Mucosa of stomach (tissue), 1 donor: ENCODE data around the gene ATP13A1.
"Not testable (repeated sequence)": the region's sequence is repeated elsewhere in the genome, so short reads cannot be mapped to it uniquely, and the experiment has no call there.

ENCODE experiments used
- H3K27me3 ChIP-seq: one replicate; pipeline ENCODE4 v1.7.0; 2013; ENCODE audit warnings: mild to moderate bottlenecking, low read length; ENCODE audit not compliant: control insufficient read depth, insufficient read depth
- H3K36me3 ChIP-seq: one replicate; pipeline ENCODE4 v1.7.0; 2013; ENCODE audit warnings: low read length; ENCODE audit not compliant: control insufficient read depth, insufficient read depth
- H3K4me1 ChIP-seq: one replicate; pipeline ENCODE4 v1.7.0; 2013; ENCODE audit warnings: mild to moderate bottlenecking, low read length; ENCODE audit not compliant: control insufficient read depth, insufficient read depth
- H3K4me3 ChIP-seq: one replicate; pipeline ENCODE4 v1.7.0; 2013; ENCODE audit warnings: low read length
- H3K9ac ChIP-seq: one replicate; pipeline ENCODE4 v1.7.0; 2013; ENCODE audit warnings: mild to moderate bottlenecking, low read length, moderate library complexity
- H3K9me3 ChIP-seq: one replicate; pipeline ENCODE4 v1.7.0; 2013; ENCODE audit warnings: mild to moderate bottlenecking, low read length, moderate library complexity; ENCODE audit not compliant: control insufficient read depth
- donor health status: Pancreatic carcinoma.

The ATP13A1 gene

DNA sequence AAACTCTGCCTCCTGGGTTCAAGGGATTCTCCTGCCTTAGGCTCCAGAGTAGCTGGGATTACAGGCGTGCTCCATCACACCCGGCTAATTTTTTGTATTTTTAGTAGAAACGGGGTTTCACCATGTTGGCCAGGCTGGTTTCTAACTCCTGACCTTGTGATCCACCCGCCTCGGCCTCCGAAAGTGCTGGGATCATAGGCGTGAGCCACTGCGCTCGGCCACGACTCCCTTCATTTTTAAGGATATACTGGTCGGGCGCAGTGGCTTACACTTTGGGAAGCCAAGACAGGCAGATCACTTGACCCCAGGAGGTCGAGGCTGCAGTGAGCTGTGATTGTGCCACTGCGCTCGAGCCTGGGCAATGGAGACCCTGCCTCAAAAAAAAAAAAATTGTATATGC, 22.6 kb upstream of the ATP13A1 start:
- H3K27me3 ChIP-seq, H3K4me1 ChIP-seq, H3K9ac ChIP-seq, H3K36me3 ChIP-seq, H3K4me3 ChIP-seq, H3K9me3 ChIP-seq: not testable (repeated sequence)

DNA sequence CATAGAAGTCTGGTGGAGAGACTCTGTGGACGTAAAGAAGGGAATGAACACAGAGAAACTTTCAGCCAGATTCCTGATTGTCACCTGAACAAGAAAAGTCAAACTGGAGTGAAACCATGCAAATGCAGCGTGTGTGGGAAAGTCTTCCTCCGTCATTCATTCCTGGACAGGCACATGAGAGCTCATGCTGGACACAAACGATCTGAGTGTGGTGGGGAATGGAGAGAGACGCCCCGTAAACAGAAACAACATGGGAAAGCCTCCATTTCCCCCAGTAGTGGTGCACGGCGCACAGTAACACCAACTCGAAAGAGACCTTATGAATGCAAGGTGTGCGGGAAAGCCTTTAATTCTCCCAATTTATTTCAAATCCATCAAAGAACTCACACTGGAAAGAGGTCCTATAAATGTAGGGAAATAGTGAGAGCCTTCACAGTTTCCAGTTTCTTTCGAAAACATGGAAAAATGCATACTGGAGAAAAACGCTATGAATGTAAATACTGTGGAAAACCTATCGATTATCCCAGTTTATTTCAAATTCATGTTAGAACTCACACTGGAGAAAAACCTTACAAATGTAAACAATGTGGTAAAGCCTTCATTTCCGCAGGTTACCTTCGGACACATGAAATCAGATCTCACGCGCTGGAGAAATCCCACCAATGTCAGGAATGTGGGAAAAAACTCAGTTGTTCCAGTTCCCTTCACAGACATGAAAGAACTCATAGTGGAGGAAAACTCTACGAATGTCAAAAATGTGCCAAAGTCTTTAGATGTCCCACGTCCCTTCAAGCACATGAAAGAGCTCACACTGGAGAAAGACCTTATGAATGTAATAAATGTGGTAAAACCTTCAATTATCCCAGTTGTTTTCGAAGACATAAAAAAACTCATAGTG, 15.9 kb upstream of the ATP13A1 start:
- H3K27me3 ChIP-seq: no peaks in the 10 kb centered on the region
- H3K9me3 ChIP-seq: no peaks in the 10 kb centered on the region
- no peak overlapping the region for H3K4me3 ChIP-seq
- H3K36me3 ChIP-seq: peaks cover 15% of the 10 kb centered on the region
- no peaks in the 10 kb centered on the region for H3K4me1 ChIP-seq
- H3K9ac ChIP-seq: no peak overlapping the region

DNA sequence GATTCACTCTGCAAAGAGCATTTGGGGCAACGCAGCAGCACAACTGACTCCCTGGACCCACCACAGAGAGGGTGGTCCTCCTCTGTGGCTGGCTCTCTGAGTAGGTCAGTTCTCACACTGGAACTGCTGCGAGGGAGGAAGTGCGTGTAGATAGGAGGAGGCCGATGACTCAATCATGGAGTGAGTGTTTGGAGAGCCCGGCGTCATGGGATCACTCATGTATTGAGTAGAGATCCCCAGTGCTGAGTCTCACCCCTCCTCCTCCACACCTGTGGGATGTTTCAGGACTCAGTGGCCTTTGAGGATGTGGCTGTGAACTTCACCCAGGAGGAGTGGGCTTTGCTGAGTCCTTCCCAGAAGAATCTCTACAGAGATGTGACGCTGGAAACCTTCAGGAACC, 14.1 kb upstream of the ATP13A1 start:
- no peak overlapping the region for H3K9ac ChIP-seq
- H3K4me3 ChIP-seq: peak overlapping the region; percentile 15
- no peaks in the 10 kb centered on the region for H3K9me3 ChIP-seq
- no peaks in the 10 kb centered on the region for H3K4me1 ChIP-seq
- peaks cover 15% of the 10 kb centered on the region for H3K36me3 ChIP-seq
- H3K27me3 ChIP-seq: no peaks in the 10 kb centered on the region

DNA sequence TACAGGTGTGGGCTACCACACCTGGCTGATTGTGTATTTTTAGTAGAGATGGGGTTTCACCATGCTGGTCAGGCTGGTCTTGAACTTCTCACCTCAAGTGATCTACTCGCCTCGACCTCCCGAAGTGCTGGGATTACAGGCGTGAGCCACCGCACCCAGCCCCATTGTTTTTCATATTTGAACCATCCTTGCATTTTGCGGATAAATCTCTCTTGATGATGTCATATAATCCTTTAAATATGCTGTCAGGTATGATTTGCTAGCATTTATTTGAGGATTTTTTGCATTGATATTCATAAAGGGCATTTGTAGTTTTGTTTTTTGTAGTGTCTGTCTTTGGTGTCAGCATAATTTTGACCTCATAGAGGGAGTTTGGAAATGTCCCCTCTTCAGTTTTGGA, 10.8 kb upstream of the ATP13A1 start:
- Histone ChIP-seq H3K27me3 (no peaks in the 10 kb centered on the region), H3K9me3 (no peaks in the 10 kb centered on the region), H3K36me3 (peaks cover 8% of the 10 kb centered on the region), H3K4me1 (peaks cover 6% of the 10 kb centered on the region), H3K9ac (no peak overlapping the region), H3K4me3 (no peak overlapping the region)

DNA sequence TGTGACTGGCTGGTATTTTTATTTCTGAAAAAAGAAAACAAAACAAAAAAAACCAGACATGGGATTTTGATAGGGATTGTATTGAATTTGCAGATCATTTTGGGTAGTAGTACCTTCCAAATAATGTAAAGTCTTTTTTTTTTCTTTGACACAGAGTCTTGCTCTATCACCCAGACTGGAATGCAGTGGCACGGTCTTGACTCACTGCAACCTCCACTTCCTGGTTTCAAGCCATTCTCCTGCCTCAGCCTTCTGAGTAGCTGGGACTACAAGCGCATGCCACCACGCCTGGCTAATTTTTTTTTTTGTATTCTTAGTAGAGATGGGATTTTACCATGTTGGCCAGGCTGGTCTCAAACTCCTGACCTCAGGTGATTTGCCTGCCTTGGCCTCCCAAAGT, 9.3 kb upstream of the ATP13A1 start:
- H3K36me3 ChIP-seq: no peaks in the 10 kb centered on the region
- no peak overlapping the region for H3K4me3 ChIP-seq
- no peaks in the 10 kb centered on the region for H3K27me3 ChIP-seq
- peaks cover 10% of the 10 kb centered on the region for H3K4me1 ChIP-seq
- H3K9ac ChIP-seq: no peak overlapping the region
- H3K9me3 ChIP-seq: no peaks in the 10 kb centered on the region

DNA sequence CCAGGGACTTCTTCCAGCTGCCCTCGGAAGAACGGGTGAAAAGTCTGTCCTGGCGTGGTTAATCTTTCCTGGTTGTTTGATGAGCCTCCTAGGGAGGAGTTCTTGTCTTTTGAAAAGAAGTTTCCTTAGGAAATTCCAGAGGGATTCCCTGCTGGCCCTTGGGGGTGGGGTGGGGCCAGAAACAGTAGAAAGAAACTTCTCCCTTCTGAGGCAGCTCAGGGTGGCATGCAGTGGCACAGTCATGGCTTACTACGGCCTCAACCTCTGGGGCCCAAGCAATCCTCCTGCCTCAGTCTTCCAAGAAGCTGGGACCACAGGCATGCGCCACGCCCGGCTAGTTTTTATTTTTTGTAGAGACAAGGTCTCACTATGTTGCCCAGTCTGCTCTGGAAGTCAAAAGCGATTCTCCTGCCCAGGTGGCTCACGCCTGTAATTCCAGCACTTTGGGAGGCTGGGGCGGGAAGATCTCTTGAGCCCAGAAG, 6.6 kb upstream of the ATP13A1 start:
- Histone ChIP-seq H3K9ac (peak overlapping the region; percentile 94), H3K36me3 (no peaks in the 10 kb centered on the region), H3K4me3 (peak overlapping the region; percentile 80), H3K9me3 (no peaks in the 10 kb centered on the region), H3K27me3 (no peaks in the 10 kb centered on the region), H3K4me1 (peaks cover 10% of the 10 kb centered on the region)

DNA sequence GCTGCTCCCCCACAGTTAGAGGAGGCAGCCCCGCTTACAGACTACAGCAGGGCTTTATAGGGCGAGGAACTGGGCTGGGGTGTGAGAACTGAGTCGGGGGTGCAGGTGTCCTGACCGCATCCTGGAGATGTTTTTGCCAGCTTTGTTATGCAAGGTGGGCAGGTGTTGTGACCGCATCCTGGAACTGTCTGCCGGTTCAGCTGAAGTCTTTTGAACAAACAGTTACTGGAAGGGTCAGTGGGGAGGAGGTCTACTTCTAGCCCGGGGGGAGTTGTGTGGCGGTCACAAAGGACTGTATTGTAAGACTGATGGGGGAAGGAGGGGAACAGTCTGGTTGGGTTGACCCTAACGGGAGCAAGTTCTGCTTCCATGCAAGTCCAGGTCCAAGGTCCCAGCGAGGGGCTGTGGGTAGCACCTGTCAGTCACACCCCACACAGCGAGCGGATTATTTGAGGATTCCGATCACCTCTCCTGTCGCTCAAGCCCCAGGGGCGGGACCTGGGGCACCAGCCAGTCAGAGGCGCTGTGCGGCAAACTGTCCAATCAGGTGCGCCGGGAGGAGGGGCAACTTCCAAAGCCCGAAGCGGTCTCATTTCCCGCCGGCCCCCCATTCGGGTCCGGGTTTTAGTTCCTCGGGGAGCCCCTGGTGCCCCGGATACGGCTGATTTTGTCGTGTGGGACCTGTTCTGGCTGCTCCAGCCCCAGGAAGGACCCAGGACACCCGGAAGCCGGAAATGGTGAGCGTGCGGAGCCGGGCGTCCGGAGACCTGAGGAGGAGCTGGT, 4.9 kb upstream of the ATP13A1 start, which contains the start of gene ZNF101:
Gene ZNF101 (plus strand): TSS at position 610 of the 783 bp plus-strand sequence. CDS start 125 bp downstream, at position 735.
- Histone ChIP-seq H3K27me3 (no peaks in the 10 kb centered on the region), H3K4me3 (peak within 1 kb of the TSS; percentile 80), H3K4me1 (peaks cover 10% of the 10 kb centered on the region), H3K9me3 (no peaks in the 10 kb centered on the region), H3K9ac (peak within 1 kb of the TSS; percentile 94), H3K36me3 (no peaks in the 10 kb centered on the region)

DNA sequence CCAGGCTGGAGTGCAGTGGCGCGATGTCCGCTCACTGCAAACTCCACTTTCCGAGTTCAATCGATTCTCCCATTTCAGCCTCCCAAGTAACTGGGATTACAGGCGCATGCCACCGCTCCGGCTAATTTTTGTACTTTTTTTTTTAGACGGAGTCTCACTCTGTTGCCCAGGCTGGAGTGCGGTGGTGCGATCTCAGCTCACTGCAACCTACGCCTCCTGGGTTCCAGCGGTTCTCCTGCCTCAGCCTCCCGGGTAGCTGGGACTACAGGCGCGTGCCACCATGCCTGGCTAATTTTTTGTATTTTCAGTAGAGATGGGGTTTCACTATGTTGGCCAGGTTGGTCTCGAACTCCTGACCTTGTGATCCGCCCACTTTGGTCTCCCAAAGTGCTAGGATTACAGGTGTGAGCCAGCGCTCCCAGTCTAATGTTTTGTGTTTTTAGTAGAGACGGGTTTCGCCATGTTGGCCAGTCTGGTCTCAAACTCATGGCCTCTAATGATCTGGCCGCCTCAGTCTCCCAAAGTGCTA, 2.0 kb upstream of the ATP13A1 start:
- not testable (repeated sequence) for H3K4me3 ChIP-seq, H3K27me3 ChIP-seq, H3K36me3 ChIP-seq, H3K9ac ChIP-seq, H3K9me3 ChIP-seq
- H3K4me1 ChIP-seq: peaks cover 25% of the 10 kb centered on the region

DNA sequence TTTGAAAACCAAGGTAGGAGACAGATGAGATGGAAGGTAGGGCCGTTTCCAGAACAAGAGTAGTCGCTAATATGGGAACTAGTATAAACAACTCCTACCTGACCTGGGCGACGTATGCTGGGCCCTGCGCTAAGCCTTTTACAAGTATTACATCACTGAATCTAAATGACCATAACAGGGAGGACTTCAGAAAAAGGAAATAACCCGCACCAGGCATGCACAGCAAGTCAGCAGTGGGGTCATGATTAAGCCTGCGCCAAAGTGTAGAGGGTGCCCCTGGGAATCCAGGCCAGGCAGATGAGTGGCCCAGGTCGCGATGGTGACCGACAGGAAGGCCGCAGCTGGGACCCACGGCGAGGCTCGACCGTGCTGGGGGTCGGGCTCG, 613 bp downstream of the ATP13A1 start:
- Histone ChIP-seq H3K4me1 (peaks cover 15% of the 10 kb centered on the region), H3K9ac (peak overlapping the region; percentile 81), H3K27me3 (no peaks in the 10 kb centered on the region), H3K36me3 (no peaks in the 10 kb centered on the region), H3K4me3 (peak overlapping the region; percentile 53), H3K9me3 (no peaks in the 10 kb centered on the region)

DNA sequence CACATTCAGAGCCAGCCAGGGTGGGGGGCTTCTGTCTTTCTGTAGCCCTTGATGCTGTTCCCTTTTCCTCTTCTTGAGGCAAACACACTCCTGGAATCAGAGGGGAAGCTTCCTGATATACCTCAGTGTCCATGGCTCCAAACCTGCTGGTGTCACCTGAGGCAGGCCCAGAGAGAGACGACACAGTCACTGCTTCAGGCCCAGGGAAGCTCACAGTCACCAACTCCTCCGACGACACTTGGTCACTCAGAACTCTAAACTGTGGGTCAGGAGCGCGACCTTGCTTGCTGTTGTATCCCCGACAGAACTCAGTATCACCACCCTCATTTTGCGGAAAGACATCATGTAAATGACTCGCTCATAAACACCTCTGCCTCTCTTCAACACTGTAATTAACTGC, 1.1 kb downstream of the ATP13A1 start:
- Histone ChIP-seq H3K27me3 (no peaks in the 10 kb centered on the region), H3K9ac (no peak overlapping the region), H3K36me3 (peaks cover 3% of the 10 kb centered on the region), H3K4me3 (no peak overlapping the region), H3K9me3 (no peaks in the 10 kb centered on the region), H3K4me1 (peaks cover 15% of the 10 kb centered on the region)

DNA sequence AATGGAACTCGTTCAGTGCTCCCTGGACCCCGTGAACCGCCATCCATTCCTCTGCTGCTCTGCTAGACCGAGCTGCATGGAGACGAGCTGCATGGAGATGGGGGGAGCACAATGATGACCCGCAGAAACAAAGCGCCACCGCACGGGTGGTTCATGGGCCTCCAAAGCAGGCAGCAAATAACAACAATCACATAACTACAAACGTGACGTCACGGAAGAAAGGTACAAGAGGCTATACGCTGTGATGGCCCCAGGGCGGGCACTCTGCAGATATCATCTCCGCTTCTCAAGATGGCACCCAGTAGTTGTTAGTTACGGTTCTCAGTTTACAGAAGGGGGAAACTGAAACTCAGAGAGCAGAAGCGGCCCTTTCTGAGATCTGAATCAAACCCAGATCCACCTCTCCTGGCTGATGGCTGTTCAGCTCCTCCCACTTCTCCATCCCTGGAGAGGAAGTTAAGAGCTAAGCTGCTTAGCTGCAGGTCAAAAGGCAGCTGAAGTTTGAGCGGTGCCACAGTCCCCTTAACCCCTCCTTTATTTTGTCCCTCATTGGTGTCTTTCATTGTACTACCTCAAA, 1.7 kb downstream of the ATP13A1 start:
- H3K36me3 ChIP-seq: peaks cover 8% of the 10 kb centered on the region
- no peaks in the 10 kb centered on the region for H3K27me3 ChIP-seq
- no peaks in the 10 kb centered on the region for H3K9me3 ChIP-seq
- peaks cover 15% of the 10 kb centered on the region for H3K4me1 ChIP-seq
- no peak overlapping the region for H3K9ac ChIP-seq
- no peak overlapping the region for H3K4me3 ChIP-seq
